ENCODE results near the gene PSMD9. TPM values are rescaled to one million over a fixed set of nuclear protein-coding genes. Genes with fewer than 3 reads are reported as not detected.
"Not testable (repeated sequence)": the region's sequence is repeated elsewhere in the genome, so short reads cannot be mapped to it uniquely, and the experiment has no call there.

PSMD9 gene
- total RNA-seq, 1 donor from 2014 or later, result 40.1 TPM

DNA sequence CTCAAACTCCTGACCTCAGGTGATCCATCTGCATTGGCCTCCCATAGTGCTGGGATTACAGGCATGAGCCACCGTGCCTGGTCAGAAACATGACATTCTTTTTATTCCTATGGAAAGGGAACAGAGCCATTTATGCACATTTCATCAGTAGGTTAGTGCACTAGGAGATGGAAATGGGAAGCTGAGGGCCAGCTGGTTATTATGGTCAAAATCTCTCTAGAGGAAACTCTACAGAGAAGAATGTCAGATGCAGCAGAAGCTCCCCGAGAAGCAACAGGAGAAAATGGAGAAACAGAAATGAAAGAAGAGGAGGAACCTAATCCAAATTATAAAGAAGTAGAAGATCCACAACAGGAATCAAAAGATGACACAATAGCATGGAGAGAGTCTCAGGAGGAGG is 32.5 kb downstream of the PSMD9 start:
- no peak for DNase-seq (ENCODE audit: low read depth in 2 of 2)

DNA sequence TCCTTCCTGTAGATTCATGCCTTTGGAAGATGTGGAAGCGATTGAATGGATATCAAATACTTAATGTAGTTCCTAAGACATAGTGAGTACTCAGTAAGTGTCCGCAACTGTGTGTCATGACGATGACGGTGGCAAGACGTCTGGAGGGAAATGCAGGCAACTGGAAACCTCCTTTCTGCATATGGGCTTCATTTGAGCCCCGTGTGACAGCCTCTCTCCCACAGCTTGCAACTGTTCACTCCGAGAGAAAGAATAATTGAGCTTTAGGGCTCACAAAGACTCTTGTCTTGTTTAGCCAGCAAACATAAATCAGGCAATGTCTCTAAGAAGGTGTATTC is 36.7 kb downstream of the PSMD9 start:
- peak in 1 of 2 donors; percentile 75 for DNase-seq (ENCODE audit: low read depth in 2 of 2)

DNA sequence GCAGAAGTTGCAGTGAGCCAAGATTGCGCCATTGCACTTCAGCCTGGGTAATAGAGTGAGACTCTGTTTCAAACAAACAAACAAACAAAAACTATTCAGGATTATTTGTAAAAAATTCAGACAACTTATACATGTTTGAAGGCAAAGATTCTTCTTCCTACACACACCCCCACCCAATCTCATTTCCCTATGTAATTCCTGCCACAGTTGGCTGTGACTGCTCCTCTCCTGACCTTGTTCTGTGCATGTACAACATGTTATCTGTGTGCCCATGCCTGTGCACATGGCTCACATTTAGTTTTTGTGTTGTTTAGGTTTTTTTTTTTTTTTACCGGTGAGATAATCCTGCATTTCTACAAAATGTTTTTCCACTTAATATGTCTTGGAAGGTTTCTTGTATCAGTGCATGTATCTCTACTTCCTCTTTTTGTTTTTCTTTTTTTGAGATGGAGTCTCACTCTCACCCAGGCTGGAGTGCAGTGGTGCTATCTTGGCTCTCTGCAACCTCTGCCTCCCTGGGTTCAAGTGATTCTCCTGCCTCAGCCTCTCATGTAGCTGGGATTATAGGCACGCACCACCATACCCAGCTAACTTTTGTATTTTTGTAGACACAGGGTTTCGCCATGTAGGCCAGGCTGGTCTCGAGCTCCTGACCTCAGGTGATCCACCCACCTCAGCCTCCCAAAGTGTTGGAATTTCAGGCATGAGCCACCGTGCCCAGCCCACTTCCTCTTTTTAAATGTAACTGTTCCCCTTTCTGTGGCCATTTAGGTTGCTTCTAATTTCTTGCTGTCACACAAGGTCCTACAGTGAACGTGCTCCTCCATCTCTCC is 38.5 kb downstream of the PSMD9 start:
- no peak for DNase-seq (ENCODE audit: low read depth in 2 of 2)

DNA sequence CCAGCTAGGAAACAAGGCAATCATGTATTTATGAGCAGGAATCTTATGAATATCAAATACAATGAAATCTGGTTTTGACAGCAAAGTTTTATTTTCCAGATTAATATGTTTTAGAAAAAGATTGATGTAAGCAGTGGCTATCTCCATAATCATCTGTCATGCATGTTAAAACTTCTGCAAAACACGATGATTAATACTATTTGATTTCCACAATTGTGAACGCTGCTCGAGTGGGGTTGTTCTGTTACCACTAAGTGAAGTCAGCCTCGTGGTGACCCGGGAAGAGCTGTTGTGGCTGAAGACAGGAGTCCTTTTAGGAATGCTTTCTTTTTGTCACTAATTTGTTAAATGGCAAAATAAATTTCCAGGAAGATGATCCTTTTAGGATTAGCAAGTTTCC is 39.2 kb downstream of the PSMD9 start:
- no peak for DNase-seq (ENCODE audit: low read depth in 2 of 2)

DNA sequence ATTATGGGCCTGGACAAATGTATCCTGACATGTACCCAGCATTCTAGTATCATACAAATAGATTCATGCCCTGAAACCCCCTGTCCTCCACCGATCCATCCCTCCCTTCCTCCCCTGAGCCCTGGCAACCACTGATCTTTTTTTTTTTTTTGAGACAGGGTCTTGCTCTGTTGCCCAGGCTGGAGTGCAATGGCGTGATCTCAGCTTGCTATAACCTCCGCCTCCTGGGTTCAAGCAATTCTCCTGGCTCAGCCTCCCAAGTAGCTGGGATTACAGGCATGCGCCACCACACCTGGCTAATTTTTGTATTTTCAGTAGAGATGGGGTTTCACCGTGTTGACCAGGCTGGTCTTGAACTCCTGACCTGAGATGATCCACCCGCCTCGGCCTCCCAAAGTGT is 41.0 kb downstream of the PSMD9 start:
- DNase-seq (ENCODE audit: low read depth in 2 of 2), result not testable (repeated sequence)

DNA sequence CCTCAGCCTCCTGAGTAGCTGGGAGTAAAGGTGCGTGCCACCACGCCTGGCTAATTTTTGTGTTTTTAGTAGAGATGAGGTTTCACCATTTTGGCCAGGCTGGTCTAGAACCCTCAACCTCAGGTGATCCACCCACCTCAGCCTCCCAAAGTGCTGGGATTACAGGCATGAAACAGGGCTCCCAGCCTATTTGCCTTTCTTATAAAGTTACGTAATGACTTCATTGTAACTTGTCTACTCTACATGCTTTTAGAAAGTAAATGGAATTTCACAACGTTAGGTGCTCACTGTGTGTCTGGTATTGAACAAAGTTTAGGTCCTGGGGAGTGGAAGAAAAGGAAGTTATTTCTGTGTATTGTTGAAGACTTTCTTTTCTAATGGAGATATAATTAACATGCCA is 42.3 kb downstream of the PSMD9 start:
- DNase-seq (ENCODE audit: low read depth in 2 of 2), result no peak

DNA sequence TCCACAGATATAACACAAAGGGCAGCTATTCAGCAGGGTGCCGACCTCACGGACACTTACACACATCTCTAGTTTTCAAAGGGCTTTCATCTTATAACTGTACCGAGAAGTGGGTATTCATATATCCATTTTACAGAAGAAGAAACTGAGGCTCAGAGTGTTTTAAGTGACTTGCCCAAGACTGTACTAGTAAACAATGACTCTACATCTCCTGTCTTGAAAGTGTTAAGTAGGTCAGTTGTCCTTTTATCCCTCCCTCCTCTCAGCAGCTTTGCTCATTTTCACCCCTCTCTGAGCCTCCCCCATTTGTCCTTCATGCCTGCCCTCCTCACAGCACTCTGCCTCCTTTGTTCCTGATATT is 43.6 kb downstream of the PSMD9 start:
- DNase-seq (ENCODE audit: low read depth in 2 of 2), result no peak

DNA sequence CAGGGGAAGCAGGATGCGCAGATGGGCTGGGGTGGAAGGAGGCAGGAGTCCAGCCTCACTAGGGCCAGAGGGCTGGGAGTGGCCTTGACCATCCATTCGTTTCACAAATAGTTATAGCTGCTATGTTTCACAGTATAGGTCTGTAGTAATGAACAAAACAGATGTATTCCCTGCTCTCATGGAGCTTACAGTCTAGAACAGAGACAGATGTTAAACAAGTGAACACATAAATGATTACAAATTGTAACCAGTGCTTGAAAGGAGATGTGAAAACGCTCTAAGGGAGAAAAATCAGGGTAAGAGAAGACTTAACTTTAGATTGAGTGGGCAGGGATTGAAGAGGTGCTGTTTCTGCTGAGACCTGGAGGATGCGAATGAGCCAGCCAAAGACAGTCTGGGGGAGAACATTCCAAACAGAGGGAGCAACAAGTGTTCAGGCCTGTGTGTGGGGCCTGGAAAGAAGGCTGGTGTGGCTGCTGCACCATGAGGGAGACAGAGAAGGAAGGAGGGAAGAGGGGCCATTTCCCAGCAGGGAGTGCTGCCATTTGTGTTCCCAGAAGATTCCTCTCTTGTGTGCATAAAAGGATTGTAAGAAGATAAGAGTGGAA is 44.4 kb downstream of the PSMD9 start:
- no peak for DNase-seq (ENCODE audit: low read depth in 2 of 2)

DNA sequence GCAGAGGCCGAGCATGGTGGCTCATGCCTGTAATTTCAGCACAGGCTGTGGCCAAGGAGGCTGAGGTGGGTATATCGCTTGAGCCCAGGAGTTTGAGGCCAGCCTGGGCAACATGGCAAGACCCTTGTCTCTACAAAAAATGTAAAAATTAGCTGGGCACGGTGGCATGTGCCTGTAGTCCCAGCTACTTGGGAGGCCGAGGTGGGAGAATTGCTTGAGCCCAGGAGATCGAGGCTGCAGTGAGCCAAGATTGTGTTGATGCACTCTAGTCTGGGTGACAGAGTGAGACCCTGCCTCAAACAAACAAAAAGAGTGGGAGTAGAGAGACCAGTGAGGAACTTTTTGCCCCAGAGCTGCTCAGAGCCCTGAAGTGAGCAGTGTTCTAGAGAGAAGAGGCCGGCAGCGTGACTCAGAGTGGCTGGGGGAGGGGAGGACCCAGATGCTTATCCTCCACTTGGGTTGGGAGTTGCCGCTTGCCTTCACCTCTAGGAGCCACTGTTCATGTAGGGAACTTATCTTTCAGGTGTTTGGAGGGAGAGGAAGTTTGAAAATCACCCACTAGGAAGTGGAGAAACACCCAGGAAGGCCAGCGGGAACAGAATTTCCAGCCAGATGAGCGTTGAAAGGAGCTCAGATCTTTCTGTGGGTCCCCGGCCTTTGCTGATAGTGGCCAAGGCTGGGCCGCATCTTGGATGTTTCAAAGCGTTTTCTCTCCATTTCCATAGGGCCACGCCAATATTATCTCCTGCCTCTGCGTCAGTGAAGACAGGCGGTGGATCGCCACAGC is 45.1 kb downstream of the PSMD9 start:
- peak in 1 of 2 donors; percentile 18 for DNase-seq (ENCODE audit: low read depth in 2 of 2)

DNA sequence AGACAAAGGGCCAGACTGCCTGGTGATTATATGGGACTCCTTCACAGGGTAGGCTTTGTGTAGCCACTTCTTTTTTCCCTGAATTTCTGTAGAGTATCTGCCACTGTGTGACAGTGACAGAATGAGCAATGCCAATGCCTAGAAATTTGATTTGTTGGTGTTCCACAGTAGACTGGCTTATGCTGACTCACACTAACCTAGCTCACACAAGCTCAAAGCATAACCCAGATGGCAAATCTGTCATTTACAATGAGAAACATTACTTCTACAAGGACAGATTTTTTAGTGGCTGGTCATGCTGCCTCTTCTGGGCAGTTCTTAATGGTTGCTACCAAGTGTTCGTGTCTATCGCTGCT is 45.7 kb downstream of the PSMD9 start:
- DNase-seq (ENCODE audit: low read depth in 2 of 2), result no peak

DNA sequence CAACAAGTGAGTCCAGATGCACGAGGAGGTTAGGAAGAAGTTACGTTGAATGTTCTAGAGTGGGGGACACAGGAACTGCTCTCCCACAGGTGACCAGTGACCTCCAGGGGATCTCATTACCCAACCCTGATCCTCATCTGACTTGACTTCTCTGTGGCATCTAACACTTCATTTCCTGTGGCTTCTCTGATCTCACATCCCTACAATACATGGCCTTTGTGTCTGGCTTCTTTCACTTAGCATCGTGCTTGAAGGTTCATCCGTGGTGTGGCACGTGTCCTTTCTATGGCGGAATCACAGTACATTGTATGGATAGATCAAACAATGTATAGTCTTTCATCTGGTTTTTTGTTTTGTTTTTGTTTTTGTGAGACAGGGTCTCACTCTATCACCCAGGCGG is 49.1 kb downstream of the PSMD9 start:
- no peak for DNase-seq (ENCODE audit: low read depth in 2 of 2)

DNA sequence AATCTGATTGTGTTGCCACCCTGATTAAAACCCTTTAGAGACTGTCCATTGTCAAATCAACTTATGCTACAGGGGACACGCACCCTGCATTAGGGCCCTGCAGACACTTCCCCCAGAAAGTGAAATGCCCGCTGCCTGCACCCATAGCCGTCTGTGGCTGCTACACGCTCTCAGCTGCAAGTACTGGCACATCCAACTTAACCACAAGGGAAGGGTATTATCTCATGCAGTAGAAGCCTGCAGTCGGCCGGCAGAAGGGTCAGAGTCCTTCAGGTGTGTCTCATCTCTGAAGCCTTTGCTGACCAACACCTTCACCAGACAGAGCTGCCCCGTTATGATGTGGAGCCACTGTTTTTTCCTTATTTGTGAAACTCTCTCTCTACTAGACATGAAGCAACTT is 50.6 kb downstream of the PSMD9 start:
- no peak for DNase-seq (ENCODE audit: low read depth in 2 of 2)

DNA sequence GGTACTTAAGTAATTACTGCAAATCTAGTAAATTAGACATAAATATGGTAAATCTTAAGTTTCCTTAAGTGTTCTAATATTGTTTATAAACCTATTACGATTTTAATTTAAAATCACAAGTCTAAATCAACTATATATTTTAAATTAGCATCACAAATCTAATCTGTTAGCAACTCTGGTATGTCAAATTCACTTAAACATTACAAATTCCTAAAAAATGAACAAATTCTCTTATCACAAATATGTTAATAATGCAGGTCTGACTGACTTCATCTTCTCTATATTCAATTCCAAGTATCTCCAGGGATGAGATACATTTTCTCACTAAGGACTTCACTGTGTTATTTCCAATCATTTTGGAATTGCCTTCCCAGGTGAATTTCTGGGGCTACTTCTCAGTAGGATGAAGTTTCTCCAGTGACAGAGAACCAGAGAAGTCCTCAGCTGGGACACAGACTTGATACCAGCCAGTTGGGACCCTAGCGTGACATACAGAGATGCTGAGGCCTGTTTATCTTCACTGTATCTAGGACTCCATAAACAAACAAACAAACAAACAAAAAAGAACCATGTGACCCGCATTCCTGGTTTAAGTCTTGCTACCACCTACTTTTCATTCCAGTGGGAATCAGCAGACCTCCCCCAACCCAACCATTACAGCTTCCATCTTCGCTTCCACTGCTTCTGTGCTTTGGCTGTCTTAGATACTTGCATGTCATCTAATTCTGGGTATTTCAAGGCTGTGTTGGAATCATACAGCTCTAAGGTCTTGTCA is 51.6 kb downstream of the PSMD9 start:
- DNase-seq (ENCODE audit: low read depth in 2 of 2), result no peak

DNA sequence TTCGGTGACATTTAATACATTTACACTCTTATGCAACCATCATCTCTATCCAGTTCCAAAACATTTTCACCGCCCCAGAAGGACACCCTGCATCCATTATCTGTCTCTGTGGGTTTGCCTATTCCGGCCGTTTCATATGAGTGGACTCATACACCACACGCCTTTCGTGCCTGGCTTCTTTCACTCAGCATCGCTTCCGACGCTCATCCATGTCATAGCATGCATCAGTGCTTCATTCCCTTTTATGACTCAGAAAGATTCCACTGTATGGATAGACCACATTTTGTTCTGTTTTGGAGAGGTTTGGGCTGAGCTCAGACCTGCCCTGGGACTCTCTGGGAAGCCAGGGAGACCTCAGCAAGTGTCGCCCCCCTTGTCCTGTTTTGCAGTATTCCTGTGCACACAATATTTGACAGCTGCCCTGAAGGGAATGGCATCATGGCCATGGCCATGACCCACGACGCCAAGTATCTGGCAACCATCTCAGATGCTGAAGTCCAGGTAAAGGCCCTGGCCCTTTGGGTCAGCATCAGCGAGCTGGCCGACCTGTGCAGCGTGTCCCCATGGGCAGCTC is 53.6 kb downstream of the PSMD9 start:
- DNase-seq (ENCODE audit: low read depth in 2 of 2), result no peak

DNA sequence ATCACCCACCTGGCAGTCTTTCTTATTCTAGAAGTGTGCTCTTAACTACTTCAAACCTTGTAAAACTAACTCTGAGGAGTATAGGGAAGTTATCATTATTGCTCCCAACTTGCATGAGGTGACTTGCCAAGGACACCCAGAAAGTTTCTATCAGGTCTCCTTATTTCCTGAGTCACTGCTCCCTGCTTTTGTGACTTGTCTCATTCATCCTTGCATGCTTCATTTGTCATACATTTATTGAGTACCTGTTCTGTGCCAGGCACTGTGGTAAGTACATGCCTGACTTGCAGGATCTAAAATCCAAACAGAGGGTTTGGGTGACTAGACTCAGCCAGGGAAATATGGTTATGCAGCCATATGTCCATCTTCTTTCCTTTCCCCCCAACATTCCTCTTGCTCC is 55.3 kb downstream of the PSMD9 start:
- no peak for DNase-seq (ENCODE audit: low read depth in 2 of 2)

DNA sequence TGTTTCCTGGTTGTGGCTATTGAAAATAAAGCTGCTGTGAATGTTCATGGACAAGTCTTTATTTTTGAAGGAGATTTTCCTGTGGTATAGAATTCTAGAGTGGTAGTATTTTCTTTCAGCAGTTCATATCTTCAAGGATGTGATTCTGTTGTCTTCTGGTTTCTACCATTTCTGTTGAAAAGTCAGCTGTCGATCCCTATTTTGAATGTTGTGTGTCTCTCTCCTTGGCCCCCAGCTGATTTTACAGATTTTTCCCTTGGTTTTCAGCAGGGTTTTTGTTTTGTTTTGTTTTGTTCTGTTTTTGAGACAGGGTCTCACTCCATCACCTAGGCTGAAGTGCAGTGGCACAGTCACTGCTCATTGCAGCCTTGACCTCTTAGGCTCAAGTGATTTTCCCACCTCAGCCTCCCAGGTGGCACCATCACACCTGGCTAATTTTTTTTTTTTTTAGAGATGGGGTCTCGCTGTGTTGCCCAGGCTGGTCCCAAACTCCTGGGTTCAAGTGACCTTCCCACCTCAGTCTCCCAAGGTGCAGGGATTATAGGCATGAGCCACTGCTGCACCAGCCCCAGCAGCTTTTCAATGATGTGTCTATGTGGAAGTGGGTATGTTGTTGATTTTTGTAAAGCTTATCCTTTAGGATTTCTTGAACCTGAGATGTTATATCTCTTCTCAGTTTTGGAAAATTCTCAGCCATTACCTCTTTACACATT is 57.9 kb downstream of the PSMD9 start:
- DNase-seq (ENCODE audit: low read depth in 2 of 2), result no peak

DNA sequence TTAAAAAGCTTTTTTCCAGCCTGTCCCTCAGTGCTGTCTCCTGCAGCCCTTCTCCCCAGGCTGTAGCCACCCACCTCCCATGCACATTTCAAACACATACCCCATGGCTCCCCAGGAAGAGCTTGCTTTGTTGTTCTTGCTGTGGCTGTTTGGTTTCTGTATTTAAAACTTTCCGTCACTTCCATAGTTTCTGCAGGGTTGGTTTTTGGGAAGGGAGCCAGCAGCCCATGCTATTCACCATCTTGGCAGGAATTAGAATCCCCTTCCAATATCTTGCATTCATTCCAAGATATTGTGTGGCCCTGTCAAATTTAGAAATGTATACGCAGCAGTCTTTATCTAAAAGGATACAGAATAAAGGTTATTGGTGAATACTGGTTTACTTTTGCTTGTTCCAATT is 59.4 kb downstream of the PSMD9 start:
- no peak for DNase-seq (ENCODE audit: low read depth in 2 of 2)

DNA sequence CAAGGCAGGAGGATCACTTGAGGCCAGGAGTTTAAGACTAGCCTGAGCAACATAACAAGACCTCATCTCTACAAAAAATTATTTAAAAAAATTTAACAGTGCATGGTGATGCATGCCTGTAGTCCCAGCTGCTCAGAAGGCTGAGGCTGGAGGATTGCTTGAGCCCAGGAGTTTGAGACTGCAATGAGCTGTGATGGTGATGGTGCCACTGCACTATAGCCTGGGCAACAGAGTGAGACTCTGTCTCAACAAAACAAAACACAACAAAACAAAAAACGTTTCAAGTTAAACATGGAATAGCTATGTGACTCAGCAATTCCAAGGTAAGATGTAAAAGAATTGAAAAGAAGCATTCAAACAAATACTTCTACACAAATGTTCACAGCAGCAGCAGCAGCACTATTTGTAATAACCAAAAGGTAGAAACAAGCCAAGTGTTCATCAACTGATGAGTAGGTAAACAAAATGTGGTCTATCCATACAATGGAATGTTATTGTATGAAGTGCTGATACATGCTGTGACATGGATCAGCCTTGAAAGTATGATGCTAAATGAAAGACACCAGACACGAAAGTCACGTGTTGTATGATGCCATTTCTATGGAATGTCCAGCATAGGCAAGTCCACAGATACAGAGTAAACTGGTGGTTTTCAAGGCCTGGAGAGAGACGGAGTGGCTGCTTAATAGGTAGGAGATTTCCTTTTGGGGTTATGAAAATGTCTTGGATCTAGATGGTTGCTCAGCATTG is 61.2 kb downstream of the PSMD9 start:
- peak in 1 of 2 donors; percentile 66 for DNase-seq (ENCODE audit: low read depth in 2 of 2)

DNA sequence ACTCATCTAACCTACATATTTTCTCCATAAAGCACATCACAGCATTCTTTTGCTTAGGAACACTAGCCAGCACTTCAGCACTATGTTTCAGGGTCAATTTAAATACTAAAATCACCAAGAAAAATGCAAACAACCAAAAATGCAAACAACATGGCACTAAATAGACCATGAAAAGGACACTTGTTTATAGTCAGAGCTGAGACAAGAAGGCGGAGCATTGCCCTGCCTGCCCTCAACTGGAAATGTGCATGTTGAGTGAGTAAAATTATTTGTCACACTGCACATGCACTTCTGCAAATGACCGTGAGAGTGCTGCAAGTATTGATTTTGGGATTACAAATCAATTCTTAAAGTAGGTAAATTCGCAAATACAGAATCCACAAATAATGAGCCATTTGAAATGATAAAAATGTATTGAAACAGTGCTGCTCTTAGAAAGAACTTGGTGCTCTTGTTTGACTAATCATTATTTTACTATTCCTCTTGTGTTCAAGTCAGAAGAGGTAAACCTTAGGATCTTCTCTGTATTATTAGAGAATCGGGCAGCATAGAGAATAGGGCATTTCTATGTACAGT is 64.6 kb downstream of the PSMD9 start:
- no peak for DNase-seq (ENCODE audit: low read depth in 2 of 2)

DNA sequence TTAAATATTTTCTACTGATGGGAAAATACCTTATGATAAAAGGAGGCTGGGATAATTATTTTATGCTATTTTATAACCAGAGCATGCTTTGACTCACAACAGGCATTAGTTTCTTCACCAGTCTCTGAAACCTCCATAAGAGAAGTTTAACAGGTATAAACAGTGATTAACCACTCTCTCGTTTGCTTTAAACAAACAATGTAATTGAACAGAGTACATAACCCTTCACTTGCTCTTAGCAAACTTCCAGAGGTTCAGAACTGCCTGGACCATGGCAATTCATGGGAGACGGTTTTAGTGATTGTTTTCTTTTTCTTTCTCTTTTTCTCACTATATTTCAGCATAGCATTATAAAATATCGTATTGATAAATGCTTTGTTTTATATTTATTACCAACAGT is 65.1 kb downstream of the PSMD9 start:
- DNase-seq (ENCODE audit: low read depth in 2 of 2), result no peak
